Immature natural killer cell (primary cell): Measurements from ENCODE around the gene ARHGAP26. TPM values are rescaled to one million over a fixed set of nuclear protein-coding genes. Genes with fewer than 3 reads are reported as not detected.
A peak's percentile ranks its signal among the peaks of the same experiment; 100 is the strongest.

ENCODE experiments used
- DNase-seq, 3 donors: peaks; one replicate each; pipeline ENCODE4 v3.0.0; 2022; ENCODE audit warnings: mixed read lengths in 1 of 3
- H3K27ac Mint-ChIP-seq, 6 donors: one replicate each; pipeline ENCODE4 v1.8.0; 2020; ENCODE audit warnings: mixed read lengths in 6 of 6, mild to moderate bottlenecking in 5 of 6, inconsistent platforms in 4 of 6, moderate library complexity in 3 of 6
- H3K27me3 Mint-ChIP-seq, 3 donors: one replicate each; pipeline ENCODE4 v1.8.0; 2020 to 2021; ENCODE audit warnings: low read depth in 3 of 3, mild to moderate bottlenecking in 3 of 3, mixed read lengths in 3 of 3, moderate library complexity in 3 of 3, inconsistent platforms in 1 of 3
- H3K36me3 Mint-ChIP-seq, 3 donors: one replicate each; pipeline ENCODE4 v1.8.0; 2020; ENCODE audit warnings: mixed read lengths in 3 of 3, inconsistent platforms in 2 of 3, mild to moderate bottlenecking in 2 of 3
- H3K4me1 Mint-ChIP-seq, 2 donors: one replicate each; pipeline ENCODE4 v1.8.0; 2020; ENCODE audit warnings: inconsistent platforms in 2 of 2, mild to moderate bottlenecking in 2 of 2, mixed read lengths in 2 of 2, moderate library complexity in 1 of 2
- H3K4me3 Mint-ChIP-seq, 5 donors: one replicate each; pipeline ENCODE4 v1.8.0; 2020; ENCODE audit warnings: mild to moderate bottlenecking in 5 of 5, mixed read lengths in 5 of 5, inconsistent platforms in 3 of 5, moderate library complexity in 3 of 5
- H3K9me3 Mint-ChIP-seq, 6 donors: one replicate each; pipeline ENCODE4 v1.8.0; 2020; ENCODE audit warnings: mild to moderate bottlenecking in 6 of 6, mixed read lengths in 6 of 6, inconsistent platforms in 4 of 6, moderate library complexity in 3 of 6
- polyA plus RNA-seq, 3 donors: library from polyadenylated mRNA; unstranded; fragments of 300-500 nt; fragmentation: Illumina TruSeq; gene quantifications; one replicate each; pipeline ENCODE4 v1.2.3, GENCODE V29; 2021

Gene ARHGAP26
- polyA plus RNA-seq, 3 donors from 2014 or later: 14.5 to 43.7 (median 17.6) TPM

- no peak for DNase-seq
- H3K27ac Mint-ChIP-seq: no peak overlapping the region
Observed at GRCh38 chr5:142740474-142741242, 29.5 kb upstream of the ARHGAP26 start.

DNA sequence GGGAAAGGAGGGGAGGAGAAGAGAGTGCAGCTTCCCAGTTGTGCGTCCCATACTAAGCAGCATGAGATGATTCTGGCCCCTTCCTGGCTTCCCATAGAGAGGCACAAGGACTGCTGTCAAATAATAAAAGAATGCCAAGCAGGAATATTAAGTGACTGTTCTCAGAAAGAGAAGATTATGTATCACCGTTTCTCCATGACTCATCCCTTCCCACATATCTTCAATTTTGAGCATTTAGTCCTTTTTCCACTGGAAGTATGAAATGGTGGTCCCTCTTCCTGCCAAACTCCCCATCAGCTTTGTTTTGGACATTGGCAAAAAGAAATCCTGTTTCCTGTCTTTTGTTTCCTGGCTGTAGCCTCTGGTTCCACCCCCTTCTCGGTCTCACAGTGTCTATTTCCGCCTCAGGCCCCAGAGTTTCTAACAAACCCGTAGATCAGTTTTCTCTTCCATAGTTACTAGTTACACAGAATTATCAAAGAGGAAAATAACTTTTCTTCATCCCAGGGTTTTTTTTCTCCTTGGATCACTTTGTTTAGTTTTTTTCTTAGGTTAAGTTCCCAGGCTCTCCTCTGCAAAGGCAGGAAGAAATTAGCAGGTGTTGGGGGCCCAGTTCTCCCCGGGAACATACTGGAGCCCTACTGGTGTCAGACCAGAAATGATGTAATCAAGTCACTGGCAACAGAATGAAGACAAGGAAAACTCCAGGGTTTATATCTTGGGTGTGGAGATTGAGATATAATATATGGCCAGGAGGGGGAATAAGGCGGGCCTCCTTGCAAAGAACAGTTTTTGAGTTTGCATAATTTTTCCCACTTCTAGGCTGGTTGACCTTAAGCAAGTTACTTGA lies 26.4 kb upstream of the ARHGAP26 start:
- H3K36me3 Mint-ChIP-seq: no peaks in the 10 kb centered on the region
- DNase-seq: no peak
- no peaks in the 10 kb centered on the region for H3K9me3 Mint-ChIP-seq
- peak overlapping the region in 1 of 5 donors; percentile 5 for H3K4me3 Mint-ChIP-seq
- peak overlapping the region in 2 of 6 donors; percentile 2 to 43 for H3K27ac Mint-ChIP-seq
- peaks cover 5% of the 10 kb centered on the region in 2 donors for H3K4me1 Mint-ChIP-seq
- peaks cover 3 to 5% (median 4%) of the 10 kb centered on the region in 3 donors for H3K27me3 Mint-ChIP-seq

More at GRCh38 chr5:142740474-142741242, 29.5 kb upstream of the ARHGAP26 start:
- Mint-ChIP-seq H3K36me3 (no peaks in the 10 kb centered on the region), H3K9me3 (peaks cover 0 to 1% (median 0%) of the 10 kb centered on the region in 6 donors), H3K27me3 (peaks cover 4 to 8% (median 5%) of the 10 kb centered on the region in 3 donors), H3K4me3 (no peak overlapping the region), H3K4me1 (peaks cover 17 to 19% of the 10 kb centered on the region in 2 donors)

- Mint-ChIP-seq H3K36me3 (no peaks in the 10 kb centered on the region), H3K27me3 (peaks cover 3 to 5% (median 4%) of the 10 kb centered on the region in 3 donors), H3K4me3 (no peak overlapping the region), H3K27ac (no peak overlapping the region), H3K9me3 (no peaks in the 10 kb centered on the region), H3K4me1 (peaks cover 14% of the 10 kb centered on the region in 2 donors)
- no peak for DNase-seq
Observed at GRCh38 chr5:142745268-142745667, 24.9 kb upstream of the ARHGAP26 start.

GRCh38 chr5:142746532-142747433 lies 23.4 kb upstream of the ARHGAP26 start:
- no peak for DNase-seq
- Mint-ChIP-seq H3K4me3 (no peak overlapping the region), H3K4me1 (peaks cover 14% of the 10 kb centered on the region in 2 donors), H3K27me3 (peaks cover 0 to 5% (median 4%) of the 10 kb centered on the region in 3 donors), H3K9me3 (no peaks in the 10 kb centered on the region), H3K36me3 (no peaks in the 10 kb centered on the region), H3K27ac (no peak overlapping the region)

DNA sequence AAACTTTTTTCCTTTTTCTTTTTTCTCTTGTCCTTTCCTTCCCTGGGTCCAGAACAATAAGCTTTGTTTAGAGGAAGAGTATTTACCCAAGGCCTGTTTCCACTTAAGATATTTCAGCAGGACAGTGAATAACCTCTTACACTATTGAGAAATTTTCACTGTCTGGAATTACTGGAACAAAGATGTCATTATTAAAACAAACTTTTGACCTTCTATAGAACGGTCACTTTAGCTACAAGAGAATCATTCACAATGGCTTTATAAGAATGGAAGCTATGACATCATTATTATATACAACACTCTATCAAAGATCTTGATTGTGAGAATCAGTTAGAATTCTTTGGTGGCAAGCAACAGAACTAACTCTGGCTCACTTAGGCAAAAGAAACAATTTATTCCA lies 22.0 kb upstream of the ARHGAP26 start:
- H3K4me1 Mint-ChIP-seq: peaks cover 14% of the 10 kb centered on the region in 2 donors
- no peaks in the 10 kb centered on the region for H3K36me3 Mint-ChIP-seq
- no peaks in the 10 kb centered on the region for H3K9me3 Mint-ChIP-seq
- peaks cover 0 to 5% (median 4%) of the 10 kb centered on the region in 3 donors for H3K27me3 Mint-ChIP-seq
- no peak for DNase-seq
- H3K27ac Mint-ChIP-seq: no peak overlapping the region
- H3K4me3 Mint-ChIP-seq: no peak overlapping the region

- Mint-ChIP-seq H3K36me3 (no peaks in the 10 kb centered on the region), H3K9me3 (no peaks in the 10 kb centered on the region), H3K27me3 (peaks cover 0 to 3% (median 3%) of the 10 kb centered on the region in 3 donors), H3K4me1 (peaks cover 14% of the 10 kb centered on the region in 2 donors), H3K27ac (peak overlapping the region in 2 of 6 donors; percentile 22 to 71), H3K4me3 (no peak overlapping the region)
- DNase-seq: peak; percentile 51 to 62 (median 58)
Observed at GRCh38 chr5:142748568-142749249, 21.5 kb upstream of the ARHGAP26 start.

- Mint-ChIP-seq H3K27ac (no peak overlapping the region), H3K4me3 (no peak overlapping the region), H3K4me1 (peaks cover 14% of the 10 kb centered on the region in 2 donors), H3K27me3 (peaks cover 0 to 2% (median 0%) of the 10 kb centered on the region in 3 donors), H3K9me3 (no peaks in the 10 kb centered on the region), H3K36me3 (no peaks in the 10 kb centered on the region)
- DNase-seq: no peak
Observed at GRCh38 chr5:142749321-142749720, 20.9 kb upstream of the ARHGAP26 start.

- H3K4me3 Mint-ChIP-seq: no peak overlapping the region
- DNase-seq: no peak
- H3K27ac Mint-ChIP-seq: no peak overlapping the region
- H3K36me3 Mint-ChIP-seq: no peaks in the 10 kb centered on the region
- H3K9me3 Mint-ChIP-seq: no peaks in the 10 kb centered on the region
- peaks cover 0 to 4% (median 0%) of the 10 kb centered on the region in 3 donors for H3K27me3 Mint-ChIP-seq
- peaks cover 24 to 27% of the 10 kb centered on the region in 2 donors for H3K4me1 Mint-ChIP-seq
Observed at GRCh38 chr5:142753116-142753631, 17.0 kb upstream of the ARHGAP26 start.

GRCh38 chr5:142754031-142754430 lies 16.1 kb upstream of the ARHGAP26 start:
- Mint-ChIP-seq H3K27ac (no peak overlapping the region), H3K4me1 (peaks cover 19 to 24% of the 10 kb centered on the region in 2 donors), H3K36me3 (no peaks in the 10 kb centered on the region), H3K4me3 (no peak overlapping the region), H3K27me3 (peaks cover 0 to 4% (median 0%) of the 10 kb centered on the region in 3 donors), H3K9me3 (no peaks in the 10 kb centered on the region)
- DNase-seq: no peak

- Mint-ChIP-seq H3K9me3 (no peaks in the 10 kb centered on the region), H3K27ac (no peak overlapping the region), H3K27me3 (peaks cover 0 to 4% (median 0%) of the 10 kb centered on the region in 3 donors), H3K4me1 (peaks cover 12 to 16% of the 10 kb centered on the region in 2 donors), H3K36me3 (no peaks in the 10 kb centered on the region), H3K4me3 (no peak overlapping the region)
- no peak for DNase-seq
Observed at GRCh38 chr5:142756576-142756975, 13.6 kb upstream of the ARHGAP26 start.

DNA sequence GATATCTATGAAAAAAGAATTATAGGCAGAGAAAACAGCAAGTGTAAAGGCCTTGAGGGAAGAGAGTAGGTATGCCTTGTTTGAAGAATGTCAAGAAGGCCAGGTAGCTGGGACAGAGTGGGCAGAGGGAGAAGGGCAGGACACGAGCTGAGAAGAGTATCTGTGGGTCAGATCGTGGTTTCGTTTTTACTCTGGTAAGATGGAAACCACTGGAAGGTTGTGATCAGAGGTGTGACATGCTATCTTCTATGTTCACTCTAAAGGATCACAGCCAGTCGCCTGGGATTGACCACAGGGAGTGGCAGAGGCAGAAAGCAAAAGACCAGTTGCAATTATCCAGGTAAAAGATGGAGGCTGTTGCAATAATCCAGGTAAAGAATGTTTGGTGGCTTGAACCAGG lies 12.6 kb upstream of the ARHGAP26 start:
- H3K4me3 Mint-ChIP-seq: peak overlapping the region in 4 of 5 donors; percentile 18 to 59 (median 30)

DNA sequence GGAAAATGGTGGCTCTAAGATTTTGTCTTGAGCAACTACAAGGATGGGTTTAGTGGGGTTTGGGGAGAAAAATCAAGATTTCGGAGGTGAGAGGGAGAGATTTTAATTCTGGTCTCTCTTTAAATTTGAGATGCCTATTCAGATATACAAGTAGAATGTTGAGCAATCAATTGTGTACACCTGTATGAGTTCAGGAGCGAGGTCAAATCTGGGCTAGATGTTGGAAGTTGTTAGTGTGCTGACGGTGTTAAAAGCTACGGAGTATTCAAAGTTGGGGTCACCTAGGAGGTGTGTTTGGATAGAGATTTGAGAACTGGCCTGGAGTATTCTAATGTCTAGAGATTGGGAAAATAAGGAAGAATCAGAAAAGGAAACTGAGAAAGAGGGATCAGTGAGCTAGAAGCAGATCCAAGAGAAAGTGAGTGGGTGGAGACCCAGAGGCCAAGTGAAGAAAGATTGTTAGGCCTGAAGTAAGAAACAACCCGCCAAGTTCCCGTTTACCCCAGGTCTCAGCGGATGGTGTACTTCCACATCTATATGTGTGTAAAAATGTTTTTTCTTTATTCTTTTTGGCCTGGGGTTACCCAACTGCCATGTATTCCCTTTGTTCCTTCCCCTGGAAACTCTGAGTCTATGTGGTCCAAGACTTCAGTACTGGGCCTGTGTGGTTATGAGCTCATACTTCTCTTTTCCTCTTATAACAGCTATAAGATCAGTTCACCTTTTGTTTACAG lies 11.9 kb upstream of the ARHGAP26 start:
- H3K36me3 Mint-ChIP-seq: no peaks in the 10 kb centered on the region
- H3K9me3 Mint-ChIP-seq: no peaks in the 10 kb centered on the region
- DNase-seq: no peak
- H3K4me1 Mint-ChIP-seq: peaks cover 12 to 16% of the 10 kb centered on the region in 2 donors
- H3K27ac Mint-ChIP-seq: peak overlapping the region in 1 of 6 donors; percentile 5
- peaks cover 0 to 4% (median 0%) of the 10 kb centered on the region in 3 donors for H3K27me3 Mint-ChIP-seq
- H3K4me3 Mint-ChIP-seq: no peak overlapping the region

More for the DNA sequence above, 12.6 kb upstream of the ARHGAP26 start:
- peak overlapping the region in 4 of 6 donors; percentile 2 to 46 (median 28) for H3K27ac Mint-ChIP-seq
- H3K36me3 Mint-ChIP-seq: no peaks in the 10 kb centered on the region
- DNase-seq: peak in 1 of 3 donors; percentile 17
- no peaks in the 10 kb centered on the region for H3K9me3 Mint-ChIP-seq
- peaks cover 12 to 16% of the 10 kb centered on the region in 2 donors for H3K4me1 Mint-ChIP-seq
- peaks cover 0 to 4% (median 0%) of the 10 kb centered on the region in 3 donors for H3K27me3 Mint-ChIP-seq
